Colonic mucosa (tissue), 4 donors: ENCODE results near the gene MCTP2. TPM values are rescaled to one million over a fixed set of nuclear protein-coding genes. Genes with fewer than 3 reads are reported as not detected.

Experiments
- DNase-seq: peaks from one replicate; pipeline ENCODE4 v3.0.0-alpha.2; 2020
- H3K27ac ChIP-seq: fragments of 200-600 bp; one replicate; pipeline ENCODE4 v1.8.0; 2021
- H3K27me3 ChIP-seq: fragments of 200-600 bp; one replicate; pipeline ENCODE4 v1.8.0; 2021
- H3K36me3 ChIP-seq: fragments of 200-600 bp; one replicate; pipeline ENCODE4 v1.8.0; 2021
- H3K4me1 ChIP-seq: fragments of 200-600 bp; one replicate; pipeline ENCODE4 v1.8.0; 2021; ENCODE audit warnings: mild to moderate bottlenecking
- H3K4me3 ChIP-seq: fragments of 200-600 bp; one replicate; pipeline ENCODE4 v1.8.0; 2021
- H3K9ac ChIP-seq, 2 donors: one replicate each; pipeline ENCODE4 v1.7.0; 2013; ENCODE audit warnings: control low read depth in 2 of 2, low read depth in 2 of 2, low read length in 2 of 2
- H3K9me3 ChIP-seq: fragments of 200-600 bp; one replicate; pipeline ENCODE4 v1.8.0; 2021
- intact Hi-C: fragments of 100-400 bp; cut with DNase I; formaldehyde crosslinking; loops from one replicate; pipeline ENCODE4 v1.14.1; 2022
- total RNA-seq, 2 donors: library from RNA; stranded (reverse); fragmentation: NEBNext Ultra II Directional in 1 of 2; extraction: Animal tissue kit (Norgen Biotek cat#: 25700) in 1 of 2; gene quantifications; one replicate each; pipeline ENCODE4 v1.2.1, GENCODE V29; 2021
- TF ChIP-seq, protein P1 (sequence below): fragments of 200-600 bp; IDR thresholded peaks from one replicate; pipeline ENCODE4 v1.8.0; 2022; ENCODE audit warnings: antibody characterized with exemption, mild to moderate bottlenecking
- donor health status: healthy.
- donor health status: DM: no; HTN: no; CAD: no.
- donor health status: DM: no; HTN: no; CAD: no.

MCTP2 gene
- total RNA-seq, 2 donors from 2014 or later: 56.4 to 88.3 TPM

DNA sequence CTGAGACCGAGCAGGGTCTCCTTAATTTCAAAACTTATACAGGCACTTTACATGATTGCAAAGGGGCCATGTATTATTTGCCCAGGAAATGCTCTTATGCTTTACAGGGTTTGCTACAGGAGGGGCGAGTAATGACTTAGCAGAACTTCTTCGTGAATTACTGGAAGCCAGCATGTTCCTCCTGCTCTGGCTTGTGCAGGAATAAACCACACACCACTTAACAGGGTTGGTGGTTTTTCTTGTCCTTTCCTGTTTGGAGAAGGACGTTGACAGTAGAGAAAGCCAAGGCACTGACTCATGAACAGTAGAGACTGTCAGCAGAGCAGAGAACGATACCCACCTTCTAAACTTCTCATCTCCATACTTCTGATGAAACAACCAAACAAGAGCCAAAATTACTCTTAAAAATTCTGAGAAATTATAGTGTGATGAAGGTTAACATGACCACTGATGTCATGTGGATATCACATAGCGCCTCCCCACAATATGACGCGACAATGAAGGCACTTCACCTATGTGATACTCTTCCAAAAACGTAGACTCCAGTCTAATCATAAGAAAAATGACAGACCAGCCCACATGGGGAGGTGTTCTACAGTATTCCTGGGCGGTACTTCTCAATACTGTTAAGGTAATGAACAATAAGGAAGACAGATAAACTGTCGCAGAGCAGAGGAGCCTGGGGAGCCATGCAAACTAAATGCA lies 24.7 kb upstream of the MCTP2 start:
- Histone ChIP-seq H3K4me1 (no peaks in the 10 kb centered on the region), H3K4me3 (no peak overlapping the region), H3K36me3 (no peaks in the 10 kb centered on the region), H3K27ac (peak overlapping the region; percentile 6), H3K9ac (no peak overlapping the region), H3K9me3 (no peaks in the 10 kb centered on the region), H3K27me3 (no peaks in the 10 kb centered on the region)
- no peak for DNase-seq
- TF ChIP-seq, protein P1, sequence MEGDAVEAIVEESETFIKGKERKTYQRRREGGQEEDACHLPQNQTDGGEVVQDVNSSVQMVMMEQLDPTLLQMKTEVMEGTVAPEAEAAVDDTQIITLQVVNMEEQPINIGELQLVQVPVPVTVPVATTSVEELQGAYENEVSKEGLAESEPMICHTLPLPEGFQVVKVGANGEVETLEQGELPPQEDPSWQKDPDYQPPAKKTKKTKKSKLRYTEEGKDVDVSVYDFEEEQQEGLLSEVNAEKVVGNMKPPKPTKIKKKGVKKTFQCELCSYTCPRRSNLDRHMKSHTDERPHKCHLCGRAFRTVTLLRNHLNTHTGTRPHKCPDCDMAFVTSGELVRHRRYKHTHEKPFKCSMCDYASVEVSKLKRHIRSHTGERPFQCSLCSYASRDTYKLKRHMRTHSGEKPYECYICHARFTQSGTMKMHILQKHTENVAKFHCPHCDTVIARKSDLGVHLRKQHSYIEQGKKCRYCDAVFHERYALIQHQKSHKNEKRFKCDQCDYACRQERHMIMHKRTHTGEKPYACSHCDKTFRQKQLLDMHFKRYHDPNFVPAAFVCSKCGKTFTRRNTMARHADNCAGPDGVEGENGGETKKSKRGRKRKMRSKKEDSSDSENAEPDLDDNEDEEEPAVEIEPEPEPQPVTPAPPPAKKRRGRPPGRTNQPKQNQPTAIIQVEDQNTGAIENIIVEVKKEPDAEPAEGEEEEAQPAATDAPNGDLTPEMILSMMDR: no peak
- intact Hi-C loops: no loop called here

DNA sequence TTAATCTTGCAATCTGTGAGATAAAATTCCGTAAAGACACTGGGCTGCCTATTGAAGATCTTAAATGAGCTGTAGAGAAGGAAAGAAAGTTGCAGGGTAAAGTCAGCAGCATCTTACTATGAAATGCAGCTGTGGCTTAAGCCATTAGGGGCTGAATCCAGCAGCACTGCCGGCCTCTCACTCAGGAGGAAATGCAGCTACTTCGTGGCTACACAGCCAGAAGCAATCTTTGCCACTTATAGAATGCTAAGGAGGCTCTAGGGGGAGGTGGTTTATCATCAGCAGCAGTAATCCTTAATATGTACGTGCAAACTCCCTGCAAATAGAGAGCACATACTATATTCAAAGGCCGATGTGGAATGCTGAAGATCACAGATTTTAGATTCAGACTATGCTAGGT lies 19.1 kb upstream of the MCTP2 start:
- Histone ChIP-seq H3K9me3 (no peaks in the 10 kb centered on the region), H3K9ac (no peak overlapping the region), H3K4me1 (no peaks in the 10 kb centered on the region), H3K4me3 (no peak overlapping the region), H3K27me3 (no peaks in the 10 kb centered on the region), H3K27ac (no peak overlapping the region), H3K36me3 (no peaks in the 10 kb centered on the region)
- no peak for DNase-seq
- intact Hi-C loops: no loop called here
- TF ChIP-seq, protein P1: no peak

DNA sequence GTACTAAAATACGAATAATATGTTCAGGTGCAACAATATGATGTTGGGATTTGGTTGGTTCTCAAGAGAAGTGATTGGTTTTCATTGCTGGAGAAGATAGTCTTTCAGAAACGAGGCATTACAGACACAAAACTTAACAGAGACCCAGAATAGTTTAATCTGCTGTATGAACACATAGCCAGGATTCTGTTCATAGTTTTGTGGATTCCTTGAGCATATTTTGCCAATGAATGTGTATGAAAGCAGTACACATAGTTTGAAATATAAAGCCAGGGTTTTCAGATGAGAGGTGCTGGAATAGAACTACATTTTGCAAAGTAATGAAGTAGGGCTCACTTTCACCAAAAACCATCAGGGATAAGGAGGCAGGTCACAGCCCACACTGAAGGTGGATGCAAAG lies 5.7 kb upstream of the MCTP2 start:
- intact Hi-C loops: loop anchor here (5.0 kb wide), 1 partner anchor 77 kb away; no protein-coding TSS in a partner anchor

DNA sequence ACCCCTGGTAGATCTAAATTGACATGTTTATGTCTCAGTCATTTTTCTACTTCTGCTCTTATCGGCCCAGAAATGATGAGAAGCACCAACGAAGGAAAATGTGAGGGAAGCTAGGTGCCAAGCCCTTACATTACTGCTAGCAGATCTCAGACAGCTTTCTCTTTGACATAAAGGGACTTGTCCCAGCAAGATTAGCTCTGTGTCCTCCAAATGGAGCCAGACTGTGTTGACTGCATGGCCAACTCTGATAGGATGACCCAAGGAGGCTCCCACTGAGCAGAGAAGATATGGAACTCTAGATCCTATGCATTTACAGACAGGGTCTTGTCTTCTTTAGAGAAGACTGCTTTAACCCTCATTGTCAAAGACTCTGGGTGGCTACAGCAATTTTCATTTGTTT lies 2.8 kb upstream of the MCTP2 start:
- no peaks in the 10 kb centered on the region for H3K27me3 ChIP-seq
- H3K27ac ChIP-seq: peak overlapping the region; percentile 93
- TF ChIP-seq, protein P1: no peak
- H3K9me3 ChIP-seq: no peaks in the 10 kb centered on the region
- H3K4me1 ChIP-seq: no peaks in the 10 kb centered on the region
- intact Hi-C loops: loop anchor here (5.0 kb wide), 1 partner anchor 74 kb away; no protein-coding TSS in a partner anchor
- no peaks in the 10 kb centered on the region for H3K36me3 ChIP-seq
- no peak for DNase-seq
- H3K9ac ChIP-seq: peak overlapping the region in 1 of 2 donors; percentile 71
- H3K4me3 ChIP-seq: no peak overlapping the region

More for the DNA sequence above, 5.7 kb upstream of the MCTP2 start:
- no peaks in the 10 kb centered on the region for H3K27me3 ChIP-seq
- no peak for DNase-seq
- H3K9ac ChIP-seq: no peak overlapping the region
- H3K36me3 ChIP-seq: no peaks in the 10 kb centered on the region
- TF ChIP-seq, protein P1: no peak
- H3K27ac ChIP-seq: no peak overlapping the region
- no peak overlapping the region for H3K4me3 ChIP-seq
- H3K9me3 ChIP-seq: no peaks in the 10 kb centered on the region
- H3K4me1 ChIP-seq: no peaks in the 10 kb centered on the region

DNA sequence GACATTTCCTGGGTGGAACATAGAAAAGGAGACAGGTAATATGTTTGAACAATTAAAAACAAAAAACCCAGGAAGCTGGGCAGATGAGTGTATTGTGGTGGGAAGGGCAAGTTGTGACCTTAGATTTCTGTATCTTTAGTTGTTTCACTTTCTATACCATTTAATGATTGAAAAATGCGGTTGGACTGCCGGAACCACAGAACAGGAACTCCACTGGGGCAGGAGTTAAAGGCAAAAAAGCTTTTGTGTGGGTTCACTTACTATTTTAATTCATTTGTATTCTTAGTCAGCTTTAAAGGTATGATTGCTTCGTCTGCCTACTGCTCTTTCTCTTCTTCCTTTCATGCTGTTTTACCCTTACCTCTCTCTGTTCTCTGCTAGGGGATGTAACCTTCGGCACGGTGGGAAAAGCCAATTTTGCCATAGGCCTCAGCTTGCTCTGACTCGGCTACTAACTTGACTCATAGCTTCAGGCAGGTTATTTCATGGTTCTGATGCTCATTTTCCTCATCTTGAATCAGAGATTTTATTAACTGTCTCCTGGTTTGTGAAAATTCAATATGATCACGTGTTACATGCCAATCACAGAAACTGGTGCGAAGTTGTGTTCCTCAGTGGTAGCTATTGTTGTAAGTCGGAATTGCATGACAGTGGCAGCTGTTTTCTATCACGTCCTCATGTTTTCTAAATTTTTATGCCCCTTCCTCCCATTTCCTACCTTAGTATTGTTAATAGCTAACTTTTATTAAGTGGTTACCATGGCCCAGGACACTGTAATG lies 1.6 kb upstream of the MCTP2 start:
- Histone ChIP-seq H3K4me1 (no peaks in the 10 kb centered on the region), H3K4me3 (peak overlapping the region; percentile 67), H3K27ac (peak overlapping the region; percentile 93)

More for the DNA sequence above, 1.6 kb upstream of the MCTP2 start:
- no peak for DNase-seq
- TF ChIP-seq, protein P1: no peak
- Histone ChIP-seq H3K9me3 (no peaks in the 10 kb centered on the region), H3K36me3 (no peaks in the 10 kb centered on the region), H3K9ac (peak overlapping the region in 1 of 2 donors; percentile 93), H3K27me3 (no peaks in the 10 kb centered on the region)
- intact Hi-C loops: loop anchor here (5.0 kb wide), 1 partner anchor 73 kb away; no protein-coding TSS in a partner anchor
